Dedifferentiated amniotic fluid mesenchymal stem cell (primary cell): ENCODE results near the gene HIKESHI.
A peak's percentile ranks its signal among the peaks of the same experiment; 100 is the strongest.
"Not testable (repeated sequence)": the region's sequence is repeated elsewhere in the genome, so short reads cannot be mapped to it uniquely, and the experiment has no call there.

Source experiments
- DNase-seq: peaks from one replicate; pipeline ENCODE4 v3.0.0-alpha.2; 2016; ENCODE audit errors: extremely low spot score

HIKESHI gene

DNA sequence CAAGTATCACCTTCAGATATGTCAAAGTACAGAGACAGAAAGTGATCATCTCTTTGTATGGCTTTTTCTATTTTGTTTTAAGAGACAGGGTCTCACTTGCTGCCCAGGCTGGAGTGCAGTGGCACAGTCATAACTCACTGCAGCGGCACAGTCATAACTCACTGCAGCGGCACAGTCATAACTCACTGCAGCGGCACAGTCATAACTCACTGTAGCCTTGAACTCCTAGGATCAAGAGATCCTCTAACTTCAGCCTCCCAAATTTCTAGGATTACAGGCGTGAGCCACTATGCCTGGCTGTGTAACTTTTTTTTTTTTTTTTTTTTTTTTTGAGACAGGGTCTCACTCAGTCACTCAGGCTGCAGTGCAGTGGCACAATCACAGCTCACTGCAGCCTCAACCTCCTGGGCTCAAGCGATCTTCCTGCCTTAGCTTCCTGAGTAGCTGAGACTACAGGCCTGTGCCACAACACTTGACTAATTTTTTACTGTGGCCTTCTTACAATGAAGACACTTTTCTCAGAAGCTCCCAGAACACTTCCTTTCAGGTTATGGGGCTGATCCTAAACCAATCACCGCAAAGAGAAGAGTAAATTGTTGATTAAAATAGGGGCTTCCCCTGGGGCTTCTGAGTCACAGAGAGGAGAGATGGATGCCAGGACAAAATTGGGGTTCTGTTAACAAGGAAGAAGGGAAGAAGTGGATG, 9.0 kb upstream of the HIKESHI start:
- no peak for DNase-seq

DNA sequence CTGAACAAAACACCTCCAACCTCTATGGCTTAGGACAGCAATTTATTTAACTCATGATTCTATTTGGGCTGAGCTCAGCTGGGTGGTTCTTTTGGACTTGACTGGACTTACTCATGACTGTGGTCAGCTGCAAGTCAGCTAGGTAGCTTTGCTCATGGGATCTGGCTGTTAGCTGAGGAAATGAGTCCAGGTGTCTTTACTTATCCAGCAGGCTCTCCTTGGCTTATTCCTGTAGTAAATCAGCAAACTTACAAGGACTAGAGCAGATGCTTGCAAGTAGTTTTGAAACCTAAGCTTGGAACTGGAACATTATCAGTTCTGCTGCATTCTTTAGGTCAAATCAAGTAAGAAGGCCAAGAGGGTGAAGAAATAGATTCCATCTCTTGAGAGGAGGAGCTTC, 8.0 kb upstream of the HIKESHI start:
- DNase-seq: no peak

DNA sequence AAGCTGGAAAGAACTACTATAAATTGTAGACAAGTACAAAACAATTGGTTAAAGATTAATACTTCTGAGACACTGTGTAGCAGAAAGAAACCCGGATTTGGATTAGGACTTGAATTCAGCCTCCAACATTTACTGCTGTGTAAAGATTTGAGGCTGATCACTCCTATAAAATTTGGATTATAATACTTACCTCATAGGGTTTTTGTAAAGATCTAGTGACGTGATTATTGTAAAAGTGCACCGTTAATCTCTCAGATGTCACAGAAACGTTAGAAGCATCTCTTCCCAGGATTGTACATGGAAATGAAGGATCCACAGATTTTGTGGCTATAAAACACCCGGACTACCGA, 323 bp upstream of the HIKESHI start:
- DNase-seq: no peak

DNA sequence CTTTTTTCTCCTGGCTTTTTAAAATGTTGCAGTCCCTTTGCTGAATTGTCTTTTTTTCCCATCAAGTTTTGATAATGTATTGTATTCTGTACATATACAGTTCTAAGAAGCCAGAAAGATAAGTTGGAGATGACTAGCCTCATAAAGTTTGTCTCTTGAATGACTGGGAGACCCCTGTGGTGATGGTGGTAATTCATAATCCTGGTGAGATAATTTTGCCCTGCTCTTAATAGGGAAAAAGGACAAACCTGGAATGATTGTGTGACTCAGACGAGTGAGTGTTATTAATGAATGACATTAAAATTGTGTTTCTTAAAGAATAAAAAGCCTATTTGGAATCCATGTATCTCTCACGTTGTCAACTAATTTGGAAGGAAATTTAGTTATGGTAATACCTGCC, 1.2 kb downstream of the HIKESHI start:
- DNase-seq: no peak

DNA sequence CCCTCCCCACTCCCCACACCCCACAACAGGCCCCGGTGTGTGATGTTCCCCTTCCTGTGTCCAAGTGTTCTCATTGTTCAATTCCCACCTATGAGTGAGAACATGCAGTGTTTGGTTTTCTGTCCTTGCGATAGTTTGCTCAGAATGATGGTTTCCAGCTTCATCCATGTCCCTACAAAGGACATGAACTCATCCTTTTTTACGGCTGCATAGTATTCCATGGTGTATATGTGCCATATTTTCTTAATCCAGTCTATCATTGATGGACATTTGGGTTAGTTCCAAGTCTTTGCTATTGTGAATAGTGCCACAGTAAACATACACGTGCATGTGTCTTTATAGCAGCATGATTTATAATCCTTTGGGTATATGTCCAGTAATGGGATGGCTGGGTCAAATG, 6.7 kb downstream of the HIKESHI start:
- DNase-seq: not testable (repeated sequence)

DNA sequence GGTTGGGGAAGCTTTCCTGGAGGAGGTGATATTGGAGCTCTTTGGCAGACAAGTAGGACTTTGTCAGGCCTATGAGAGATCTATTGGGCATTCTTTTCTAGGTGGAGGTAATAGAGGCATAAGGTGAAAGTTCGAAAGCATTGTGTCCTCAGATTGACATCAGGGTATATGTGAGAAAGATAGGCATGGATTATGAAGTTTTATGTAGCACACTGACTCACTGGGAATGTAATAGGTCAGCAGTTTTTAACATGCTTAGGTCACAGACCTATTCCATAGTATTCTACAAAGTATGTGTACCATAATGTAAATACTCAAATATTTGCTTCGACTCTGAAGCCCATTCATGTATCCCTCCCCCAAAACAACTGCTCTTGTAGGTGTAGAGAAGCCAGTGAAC, 11.8 kb downstream of the HIKESHI start:
- DNase-seq: no peak

DNA sequence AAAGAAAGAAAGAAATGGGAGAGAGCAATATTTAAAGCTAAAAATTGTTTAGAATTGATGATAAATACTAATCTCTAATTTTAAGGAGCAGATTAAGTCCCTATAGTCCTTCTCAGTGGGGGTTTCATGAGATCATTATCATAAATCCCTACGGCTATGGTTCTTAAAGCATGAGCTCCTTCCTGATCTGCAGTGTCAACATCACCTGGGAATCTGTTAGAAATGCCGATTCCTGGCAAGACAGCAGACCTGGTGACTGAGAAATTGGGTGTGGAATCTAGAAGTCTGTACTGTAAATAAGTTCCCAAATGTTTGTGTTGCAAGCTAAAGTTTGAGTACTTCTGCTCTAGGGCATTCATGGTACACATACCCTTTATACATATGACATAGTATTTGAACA, 12.6 kb downstream of the HIKESHI start:
- no peak for DNase-seq

DNA sequence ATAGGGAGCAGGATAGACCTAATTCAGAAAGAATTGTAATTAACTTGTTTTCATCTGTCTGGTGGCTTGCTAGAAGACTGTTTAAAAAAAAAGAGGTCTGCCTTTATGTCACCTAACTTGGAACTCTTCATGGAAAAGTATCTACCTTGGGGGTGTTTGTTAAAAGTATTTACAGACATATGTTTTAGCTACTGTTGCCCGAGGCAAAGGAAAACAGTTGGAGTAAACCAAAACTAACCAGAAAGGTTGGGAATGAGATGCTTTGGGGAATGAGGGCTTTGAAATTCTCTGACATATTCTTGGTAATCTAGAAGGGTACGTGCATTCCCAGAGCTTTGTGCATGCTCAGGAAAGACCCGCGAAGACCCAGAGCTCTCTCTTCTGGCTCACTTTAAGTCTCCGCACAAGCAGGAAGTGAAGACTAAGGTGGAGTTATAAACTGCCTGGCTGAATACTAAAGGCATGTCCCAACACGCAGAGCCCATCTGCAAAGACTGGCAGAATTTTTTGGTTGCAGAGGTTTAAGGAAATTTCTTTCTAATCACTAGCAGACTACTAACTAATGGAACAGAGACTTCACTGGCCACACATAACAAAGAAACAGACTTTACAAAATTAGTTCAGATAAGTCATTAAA, 33.2 kb downstream of the HIKESHI start:
- DNase-seq: no peak

DNA sequence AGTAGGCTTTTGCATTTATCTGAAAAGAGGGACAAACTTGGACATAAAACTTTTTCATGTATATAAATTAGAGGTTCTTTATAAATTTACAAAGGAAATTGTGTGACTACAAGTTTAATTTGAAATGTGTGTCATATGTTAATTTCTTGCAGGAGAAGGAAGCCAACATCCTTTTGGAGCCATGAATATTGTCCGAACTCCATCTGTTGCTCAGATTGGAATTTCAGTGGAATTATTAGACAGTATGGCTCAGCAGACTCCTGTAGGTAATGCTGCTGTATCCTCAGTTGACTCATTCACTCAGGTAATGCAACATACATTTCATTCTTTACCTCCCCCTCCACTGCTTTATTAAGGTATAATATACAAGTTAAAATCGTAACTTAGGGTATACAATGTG, 35.2 kb downstream of the HIKESHI start:
- DNase-seq: no peak

DNA sequence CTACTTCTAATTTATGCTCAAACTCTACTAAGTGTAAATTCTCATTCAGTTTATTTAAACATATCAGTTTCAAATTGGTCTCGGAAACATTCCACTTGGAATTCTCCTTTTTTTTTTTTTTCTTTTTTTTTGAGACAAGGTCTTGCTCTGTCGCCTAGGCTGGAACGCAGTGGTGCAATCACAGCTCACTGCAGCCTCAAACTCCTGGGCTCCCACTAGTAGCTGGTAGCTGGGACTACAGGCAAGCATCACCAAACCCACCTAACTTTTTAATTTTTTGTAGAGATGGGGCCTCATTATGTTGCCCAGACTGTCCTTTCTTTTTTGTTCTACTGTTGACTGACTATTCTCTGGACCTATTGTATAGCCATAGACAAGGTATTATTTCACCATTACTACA, 39.3 kb downstream of the HIKESHI start:
- DNase-seq: no peak

DNA sequence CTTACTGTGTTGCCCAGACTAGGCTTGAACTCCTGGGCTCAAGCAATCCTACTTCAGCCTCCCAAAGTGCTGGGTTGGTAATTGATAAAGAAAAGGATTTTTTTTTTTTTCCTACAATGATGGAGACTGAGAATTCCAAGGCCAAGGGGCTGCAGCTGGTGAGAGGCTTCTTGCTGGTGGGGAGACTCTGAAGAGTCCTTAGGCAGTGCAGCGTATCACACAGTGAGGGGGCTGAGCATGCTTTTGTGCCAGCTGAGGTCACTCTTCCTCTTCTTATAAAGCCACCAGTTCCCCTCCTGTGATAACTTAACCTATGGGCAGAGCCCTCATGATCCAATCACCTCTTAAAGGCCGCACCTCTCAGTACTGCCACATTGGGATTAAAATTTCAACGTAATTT, 44.5 kb downstream of the HIKESHI start:
- no peak for DNase-seq

DNA sequence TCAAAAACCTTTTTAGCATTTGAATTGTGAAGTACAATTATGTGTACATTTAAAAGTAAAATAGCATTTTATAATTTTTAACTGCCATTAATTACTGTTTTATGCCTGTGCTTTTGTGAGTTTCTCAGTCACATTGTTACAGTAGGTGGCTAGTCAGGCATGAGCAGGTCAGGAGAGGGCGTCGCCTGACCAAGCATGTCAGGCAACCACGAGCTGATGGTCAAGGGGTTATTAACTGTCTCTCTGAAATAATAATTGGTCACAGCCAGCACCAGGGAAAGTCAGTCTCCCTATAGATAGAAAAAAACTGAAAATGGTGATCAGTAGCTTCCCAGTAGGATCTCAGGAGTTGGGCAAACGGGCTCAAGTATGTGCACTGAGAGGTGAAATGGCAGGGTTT, 53.2 kb downstream of the HIKESHI start:
- DNase-seq: no peak

DNA sequence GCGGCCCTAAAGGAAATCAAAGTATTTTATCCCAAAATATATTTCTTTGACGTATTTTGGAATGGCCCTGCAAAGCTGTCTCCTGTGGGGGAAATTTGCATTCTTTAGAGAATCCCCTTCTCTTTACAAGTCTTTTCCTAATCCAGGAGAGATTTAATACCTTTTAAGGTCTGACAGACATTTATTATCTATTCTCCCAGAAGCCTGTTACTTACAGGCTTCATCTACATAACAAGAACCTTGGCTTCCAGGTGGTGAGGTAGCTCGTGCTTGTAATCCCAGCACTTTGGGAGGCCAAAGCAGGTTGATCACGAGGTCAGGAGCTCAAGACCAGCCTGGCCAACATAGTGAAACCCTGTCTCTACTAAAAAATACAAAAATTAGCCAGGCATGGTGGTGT, 55.4 kb downstream of the HIKESHI start:
- not testable (repeated sequence) for DNase-seq

DNA sequence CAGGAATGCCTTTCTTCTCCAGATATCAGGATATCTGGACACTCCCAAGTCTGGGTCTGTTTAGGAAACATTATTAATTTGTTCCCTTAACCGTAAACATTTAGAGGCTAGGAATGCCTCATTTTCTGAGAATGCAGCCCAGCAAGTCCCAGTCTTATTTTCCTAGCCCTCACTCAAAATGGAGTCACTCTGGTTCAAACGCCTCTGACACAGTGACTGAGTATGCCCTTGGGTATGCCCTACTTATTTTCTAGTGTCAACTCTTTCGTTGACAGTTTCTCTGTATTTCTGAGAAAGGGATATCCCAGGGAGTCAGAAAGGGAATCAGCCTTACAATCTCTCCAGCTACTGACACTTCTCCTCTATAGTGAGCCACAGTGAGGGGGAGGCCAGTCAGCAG, 56.7 kb downstream of the HIKESHI start:
- DNase-seq: no peak

DNA sequence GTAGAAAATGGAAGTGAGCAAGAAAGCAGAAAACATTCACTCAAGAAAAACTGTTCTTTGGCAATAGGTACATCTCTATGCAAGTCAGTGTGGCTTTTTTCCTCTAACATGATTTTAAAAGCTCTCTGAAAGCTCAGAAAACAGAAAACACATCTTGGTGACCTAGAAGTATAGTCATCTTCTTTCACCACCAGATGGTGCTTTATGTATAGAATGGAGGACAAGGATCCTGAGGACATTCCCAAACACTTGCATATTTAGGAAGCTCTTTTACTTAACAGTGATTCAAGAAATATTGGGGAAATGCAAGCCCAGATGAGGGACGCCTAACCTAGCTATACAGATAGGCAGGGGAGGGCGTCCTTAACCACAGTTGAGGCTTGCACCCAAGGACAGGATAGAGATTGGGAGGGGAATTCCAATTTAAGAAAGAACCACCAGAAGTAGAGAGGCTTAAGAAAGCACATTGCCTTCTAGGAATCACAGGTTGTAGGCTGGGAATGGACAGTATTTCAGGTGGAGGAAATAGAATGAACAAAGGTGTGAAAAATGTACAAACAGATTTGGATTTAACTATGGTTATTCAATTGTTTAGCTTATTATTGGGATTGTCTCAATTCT, 58.8 kb downstream of the HIKESHI start:
- peak; percentile 64 for DNase-seq

DNA sequence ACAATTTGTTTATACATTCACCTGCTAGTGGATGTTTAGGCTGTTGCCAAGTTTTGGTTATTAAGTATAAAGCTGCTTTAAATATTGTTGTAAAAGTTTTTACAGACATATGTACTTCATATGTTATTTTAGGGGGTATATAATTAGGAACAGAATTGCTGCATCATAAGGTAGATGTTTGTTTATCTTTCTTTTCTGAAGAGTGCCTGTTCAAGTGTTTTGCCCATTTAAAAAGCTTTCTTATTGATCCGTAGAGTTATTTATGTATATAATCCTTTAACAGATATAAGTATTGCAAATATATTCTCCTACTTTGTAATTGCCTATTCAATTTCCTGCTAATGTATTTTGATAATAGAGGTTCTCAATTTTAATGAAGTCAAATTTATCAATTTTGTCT, 61.4 kb downstream of the HIKESHI start:
- DNase-seq: no peak

DNA sequence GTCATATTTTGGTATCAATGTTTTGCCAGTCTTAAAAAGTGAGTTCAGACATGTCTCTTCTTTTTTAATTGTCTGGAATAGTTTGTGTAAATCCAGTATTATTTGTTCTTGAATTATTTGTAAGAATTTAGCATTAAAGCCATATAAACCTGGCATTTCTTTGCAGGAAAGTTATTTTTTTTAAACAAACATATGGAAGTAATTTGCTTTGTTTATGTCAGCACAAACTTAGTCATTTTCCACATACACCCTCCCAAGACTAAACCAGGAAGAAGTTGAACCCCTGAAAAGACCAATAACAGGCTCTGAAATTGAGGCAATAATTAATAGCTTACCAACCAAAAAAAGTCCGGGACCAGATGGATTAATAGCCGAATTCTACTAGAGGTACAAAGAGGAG, 63.5 kb downstream of the HIKESHI start:
- peak; percentile 53 for DNase-seq

DNA sequence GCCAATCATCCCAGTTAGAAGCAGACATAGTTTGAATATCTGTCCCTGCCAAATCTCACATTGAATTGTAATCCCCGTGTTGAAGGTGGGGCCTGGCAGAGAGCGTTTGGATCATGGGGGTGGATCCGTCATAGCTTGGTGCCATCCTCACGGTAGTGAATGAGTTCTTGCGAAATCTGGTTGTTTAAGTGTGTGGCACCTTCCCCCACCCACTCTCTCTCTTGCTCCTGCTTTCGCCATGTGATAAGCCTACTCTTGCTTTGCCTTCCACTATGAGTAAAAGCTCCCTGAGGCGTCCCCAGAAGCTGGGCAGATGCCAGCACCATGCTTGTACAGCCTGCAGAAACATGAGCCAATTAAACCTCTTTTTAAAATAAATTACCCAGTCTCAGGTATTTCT, 67.6 kb downstream of the HIKESHI start:
- no peak for DNase-seq

DNA sequence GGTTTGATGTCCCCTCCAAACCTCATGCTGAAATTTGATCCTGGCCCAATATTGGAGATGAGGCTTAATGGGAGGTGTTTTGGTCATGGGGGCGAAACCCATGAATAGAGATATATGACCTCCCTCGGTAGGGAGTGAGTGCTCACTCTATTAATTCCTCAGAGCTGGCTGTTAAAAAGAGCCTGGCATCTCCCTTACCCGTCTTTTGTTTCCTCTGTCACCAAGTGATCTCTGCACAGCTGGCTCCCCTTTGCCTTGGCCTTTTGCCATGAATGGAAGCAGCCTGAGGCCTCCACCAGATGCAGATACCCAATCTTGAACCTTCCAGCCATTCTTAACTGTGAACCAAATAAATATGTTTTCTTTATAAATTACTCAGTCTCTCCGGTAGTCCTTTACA, 68.1 kb downstream of the HIKESHI start:
- no peak for DNase-seq

DNA sequence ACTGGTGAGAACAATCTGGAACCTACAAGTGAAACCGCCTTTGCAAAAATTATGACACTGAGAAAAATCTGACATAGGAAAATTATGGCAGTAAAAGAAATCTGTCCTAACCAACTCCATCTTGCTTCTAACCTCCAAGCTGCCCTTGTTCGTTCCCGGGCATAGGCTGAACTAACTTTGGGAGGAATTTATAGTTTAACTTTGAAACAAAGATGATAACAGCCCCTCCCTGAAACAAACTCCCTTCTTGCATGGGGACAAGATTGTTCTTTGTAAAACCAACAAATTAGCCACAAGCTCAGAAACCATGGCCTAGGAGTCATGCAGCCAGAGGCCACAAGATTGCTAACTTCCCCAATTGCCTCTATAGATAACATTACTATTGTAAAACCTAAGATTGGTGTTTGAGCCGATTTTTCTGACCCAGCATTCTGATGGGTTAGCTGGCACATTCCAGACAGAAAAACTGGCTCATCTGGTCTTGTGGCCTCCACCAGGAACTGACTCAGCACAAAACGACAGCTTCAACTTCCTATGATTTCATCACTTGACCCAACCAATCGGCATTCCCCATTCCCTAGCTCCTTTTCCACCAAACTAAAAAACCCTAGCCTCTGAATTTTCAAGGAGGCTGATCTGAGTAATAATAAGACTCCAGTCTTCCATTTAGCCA, 69.0 kb downstream of the HIKESHI start:
- DNase-seq: no peak

DNA sequence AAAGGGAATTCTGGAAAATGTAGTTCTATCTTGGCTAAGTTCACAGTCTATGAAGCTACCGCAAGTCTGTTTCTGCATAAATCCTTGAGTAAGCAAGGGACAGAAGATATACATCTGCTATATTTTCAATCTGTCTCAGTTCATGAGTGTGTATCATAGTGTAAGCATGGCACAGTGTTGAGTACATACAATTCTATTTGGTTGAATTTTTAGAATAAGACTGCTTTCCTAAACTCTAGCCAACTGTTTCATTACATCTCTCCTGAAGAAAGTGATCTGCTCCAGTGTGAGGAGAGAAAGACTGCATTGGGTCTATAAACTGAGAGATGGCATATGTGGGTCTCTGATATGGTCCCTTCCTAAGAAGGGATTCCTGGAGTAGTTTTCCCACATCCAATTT, 70.0 kb downstream of the HIKESHI start:
- DNase-seq: no peak

DNA sequence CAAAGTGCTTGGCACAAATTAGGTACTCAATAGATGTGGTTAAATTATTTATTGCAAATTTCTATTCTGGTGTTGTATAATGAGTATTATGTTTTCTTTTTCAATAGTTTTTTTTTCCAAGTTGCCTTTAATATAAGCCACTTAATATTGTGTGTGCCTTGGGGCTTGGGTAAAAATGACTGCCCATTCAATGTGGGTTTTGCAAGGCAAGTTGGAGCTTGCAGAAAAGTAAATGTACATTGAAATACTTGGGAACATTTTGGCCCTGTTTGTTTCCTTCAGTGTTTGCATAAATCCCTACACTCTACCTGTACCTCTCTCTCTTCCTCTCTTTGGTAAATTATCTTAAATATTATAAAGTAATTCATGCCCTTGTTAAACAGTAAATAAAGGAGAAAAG, 70.5 kb downstream of the HIKESHI start:
- no peak for DNase-seq

DNA sequence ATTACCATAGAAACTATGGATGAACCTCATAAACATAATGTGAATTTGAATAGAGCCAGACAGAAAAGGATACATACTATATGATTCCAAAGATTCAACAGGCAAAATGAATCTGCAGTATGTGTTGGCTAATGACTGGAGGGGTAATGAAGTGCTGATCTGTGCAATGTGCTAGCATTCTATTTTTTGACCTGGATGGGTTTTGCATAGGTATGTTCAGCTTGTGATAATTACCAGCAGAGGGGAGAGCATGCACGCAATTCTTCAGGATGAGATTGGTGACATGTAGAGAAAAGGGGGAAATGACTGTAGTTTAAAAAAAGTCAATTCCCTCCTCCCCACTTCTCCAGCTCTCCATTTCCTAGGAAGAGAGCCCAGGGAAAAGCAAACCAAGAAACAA, 72.0 kb downstream of the HIKESHI start:
- no peak for DNase-seq
